ENCODE measurements around the gene LIMA1.
"Not testable (repeated sequence)": the region's sequence is repeated elsewhere in the genome, so short reads cannot be mapped to it uniquely, and the experiment has no call there.

GRCh38 chr12:50290692-50291091 is 7.4 kb upstream of the LIMA1 start:
- TF ChIP-seq, protein P1, sequence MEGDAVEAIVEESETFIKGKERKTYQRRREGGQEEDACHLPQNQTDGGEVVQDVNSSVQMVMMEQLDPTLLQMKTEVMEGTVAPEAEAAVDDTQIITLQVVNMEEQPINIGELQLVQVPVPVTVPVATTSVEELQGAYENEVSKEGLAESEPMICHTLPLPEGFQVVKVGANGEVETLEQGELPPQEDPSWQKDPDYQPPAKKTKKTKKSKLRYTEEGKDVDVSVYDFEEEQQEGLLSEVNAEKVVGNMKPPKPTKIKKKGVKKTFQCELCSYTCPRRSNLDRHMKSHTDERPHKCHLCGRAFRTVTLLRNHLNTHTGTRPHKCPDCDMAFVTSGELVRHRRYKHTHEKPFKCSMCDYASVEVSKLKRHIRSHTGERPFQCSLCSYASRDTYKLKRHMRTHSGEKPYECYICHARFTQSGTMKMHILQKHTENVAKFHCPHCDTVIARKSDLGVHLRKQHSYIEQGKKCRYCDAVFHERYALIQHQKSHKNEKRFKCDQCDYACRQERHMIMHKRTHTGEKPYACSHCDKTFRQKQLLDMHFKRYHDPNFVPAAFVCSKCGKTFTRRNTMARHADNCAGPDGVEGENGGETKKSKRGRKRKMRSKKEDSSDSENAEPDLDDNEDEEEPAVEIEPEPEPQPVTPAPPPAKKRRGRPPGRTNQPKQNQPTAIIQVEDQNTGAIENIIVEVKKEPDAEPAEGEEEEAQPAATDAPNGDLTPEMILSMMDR (IDR thresholded peaks at IDR 0.05; ENCODE audit: low read length): not testable (repeated sequence)
- TF ChIP-seq EZH2phosphoT487 (IDR thresholded peaks at IDR 0.05; ENCODE audit: low read length); EZH2 (optimal IDR thresholded peaks at IDR 0.05; ENCODE audit: low read depth, low read length): not testable (repeated sequence)

Data from MM.1S (cell line).